Measurements from ENCODE around the gene NDFIP1. TPM values are rescaled to one million over a fixed set of nuclear protein-coding genes. Genes with fewer than 3 reads are reported as not detected.

Gene NDFIP1
- total RNA-seq, 1 experiment from 2014 or later: 50.8 TPM

DNA sequence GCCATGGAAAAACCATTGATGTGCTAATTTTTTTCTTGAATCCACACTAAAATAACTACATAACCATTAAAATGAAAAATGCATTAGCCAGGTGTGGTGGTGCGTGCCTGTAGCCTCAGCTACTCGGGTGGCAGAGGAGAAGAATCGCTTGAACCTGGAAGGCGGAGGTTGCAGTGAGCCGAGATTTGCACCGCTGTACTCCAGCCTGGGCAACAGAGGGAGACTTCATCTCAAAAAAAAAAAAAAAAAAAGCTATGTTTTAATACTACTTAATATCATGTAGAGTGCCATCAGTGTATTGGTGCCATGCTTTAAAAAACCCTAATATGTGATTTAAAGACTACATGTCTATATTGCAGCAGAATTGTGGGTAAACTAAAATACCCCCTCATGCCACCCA lies 58.9 kb downstream of the NDFIP1 start:
- BruUV-seq (replicated peaks): no TSS peak
- H3K9me3 Mint-ChIP-seq (ENCODE audit: unreplicated experiment): no peaks in the 10 kb centered on the region
- POLR2A ChIA-PET: interaction anchor here (1.0 to 1.7 kb wide), 2 partner anchors 10 to 13 kb away, joined by 3 read pairs; no protein-coding TSS in a partner anchor
- TF ChIP-seq, protein P1, sequence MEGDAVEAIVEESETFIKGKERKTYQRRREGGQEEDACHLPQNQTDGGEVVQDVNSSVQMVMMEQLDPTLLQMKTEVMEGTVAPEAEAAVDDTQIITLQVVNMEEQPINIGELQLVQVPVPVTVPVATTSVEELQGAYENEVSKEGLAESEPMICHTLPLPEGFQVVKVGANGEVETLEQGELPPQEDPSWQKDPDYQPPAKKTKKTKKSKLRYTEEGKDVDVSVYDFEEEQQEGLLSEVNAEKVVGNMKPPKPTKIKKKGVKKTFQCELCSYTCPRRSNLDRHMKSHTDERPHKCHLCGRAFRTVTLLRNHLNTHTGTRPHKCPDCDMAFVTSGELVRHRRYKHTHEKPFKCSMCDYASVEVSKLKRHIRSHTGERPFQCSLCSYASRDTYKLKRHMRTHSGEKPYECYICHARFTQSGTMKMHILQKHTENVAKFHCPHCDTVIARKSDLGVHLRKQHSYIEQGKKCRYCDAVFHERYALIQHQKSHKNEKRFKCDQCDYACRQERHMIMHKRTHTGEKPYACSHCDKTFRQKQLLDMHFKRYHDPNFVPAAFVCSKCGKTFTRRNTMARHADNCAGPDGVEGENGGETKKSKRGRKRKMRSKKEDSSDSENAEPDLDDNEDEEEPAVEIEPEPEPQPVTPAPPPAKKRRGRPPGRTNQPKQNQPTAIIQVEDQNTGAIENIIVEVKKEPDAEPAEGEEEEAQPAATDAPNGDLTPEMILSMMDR (IDR thresholded peaks at IDR 0.05; ENCODE audit: unreplicated experiment): peak; percentile 32
- CTCF ChIA-PET: interaction anchor here (0.6 to 1.0 kb wide), 5 partner anchors 8 to 447 kb away, joined by 3 to 4 read pairs (median 3); no protein-coding TSS in a partner anchor
- peak; percentile 24 for DNase-seq (ENCODE audit: unreplicated experiment)
- H3K4me1 Mint-ChIP-seq (ENCODE audit: insufficient read depth, unreplicated experiment): peaks cover 8% of the 10 kb centered on the region
- no peak overlapping the region for H3K27ac Mint-ChIP-seq (ENCODE audit: low read depth, unreplicated experiment)
- H3K36me3 Mint-ChIP-seq (ENCODE audit: insufficient read depth, unreplicated experiment): peaks cover 6% of the 10 kb centered on the region
- intact Hi-C loops (cut with micrococcal nuclease): loop anchor here (5.0 kb wide), 2 partner anchors 155 to 380 kb away; no protein-coding TSS in a partner anchor
- H3K27me3 Mint-ChIP-seq (ENCODE audit: insufficient read depth, unreplicated experiment): no peaks in the 10 kb centered on the region
- H3K4me3 Mint-ChIP-seq (ENCODE audit: unreplicated experiment): no peak overlapping the region

DNA sequence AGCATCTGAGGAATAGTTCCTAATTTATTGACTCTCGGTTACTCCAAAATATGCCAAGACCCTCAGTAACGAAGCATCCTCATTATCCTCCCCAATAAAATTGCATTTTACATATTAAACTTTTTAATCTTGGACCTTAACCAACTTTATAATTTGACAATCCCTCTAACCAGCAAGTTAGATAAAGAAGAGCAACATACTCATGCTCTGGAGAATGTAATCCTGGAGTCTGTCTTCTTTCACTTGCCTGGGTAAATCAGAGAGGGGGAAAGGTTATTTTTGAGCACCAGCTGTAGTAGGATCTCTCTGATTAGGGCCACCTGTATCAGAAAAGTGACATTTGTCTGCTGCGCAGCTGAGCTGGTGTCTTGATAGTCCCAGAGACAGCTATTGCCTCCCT lies 59.8 kb downstream of the NDFIP1 start:
- H3K4me3 Mint-ChIP-seq (ENCODE audit: unreplicated experiment): no peak overlapping the region
- H3K27ac Mint-ChIP-seq (ENCODE audit: low read depth, unreplicated experiment): no peak overlapping the region
- DNase-seq (ENCODE audit: unreplicated experiment): no peak
- H3K27me3 Mint-ChIP-seq (ENCODE audit: insufficient read depth, unreplicated experiment): no peaks in the 10 kb centered on the region
- H3K9me3 Mint-ChIP-seq (ENCODE audit: unreplicated experiment): no peaks in the 10 kb centered on the region
- CTCF ChIA-PET: interaction anchor here (0.6 to 0.8 kb wide), 2 partner anchors 262 to 446 kb away, joined by 4 read pairs; no protein-coding TSS in a partner anchor
- H3K4me1 Mint-ChIP-seq (ENCODE audit: insufficient read depth, unreplicated experiment): peaks cover 8% of the 10 kb centered on the region
- no TSS peak for BruUV-seq (replicated peaks)
- intact Hi-C loops (cut with micrococcal nuclease): loop anchor here (5.0 kb wide), 2 partner anchors 154 to 379 kb away; no protein-coding TSS in a partner anchor
- POLR2A ChIA-PET: interaction anchor here (0.7 kb wide), 1 partner anchor 155 kb away, joined by 3 read pairs; no protein-coding TSS in a partner anchor
- TF ChIP-seq, protein P1 (IDR thresholded peaks at IDR 0.05; ENCODE audit: unreplicated experiment): no peak
- H3K36me3 Mint-ChIP-seq (ENCODE audit: insufficient read depth, unreplicated experiment): peaks cover 6% of the 10 kb centered on the region

DNA sequence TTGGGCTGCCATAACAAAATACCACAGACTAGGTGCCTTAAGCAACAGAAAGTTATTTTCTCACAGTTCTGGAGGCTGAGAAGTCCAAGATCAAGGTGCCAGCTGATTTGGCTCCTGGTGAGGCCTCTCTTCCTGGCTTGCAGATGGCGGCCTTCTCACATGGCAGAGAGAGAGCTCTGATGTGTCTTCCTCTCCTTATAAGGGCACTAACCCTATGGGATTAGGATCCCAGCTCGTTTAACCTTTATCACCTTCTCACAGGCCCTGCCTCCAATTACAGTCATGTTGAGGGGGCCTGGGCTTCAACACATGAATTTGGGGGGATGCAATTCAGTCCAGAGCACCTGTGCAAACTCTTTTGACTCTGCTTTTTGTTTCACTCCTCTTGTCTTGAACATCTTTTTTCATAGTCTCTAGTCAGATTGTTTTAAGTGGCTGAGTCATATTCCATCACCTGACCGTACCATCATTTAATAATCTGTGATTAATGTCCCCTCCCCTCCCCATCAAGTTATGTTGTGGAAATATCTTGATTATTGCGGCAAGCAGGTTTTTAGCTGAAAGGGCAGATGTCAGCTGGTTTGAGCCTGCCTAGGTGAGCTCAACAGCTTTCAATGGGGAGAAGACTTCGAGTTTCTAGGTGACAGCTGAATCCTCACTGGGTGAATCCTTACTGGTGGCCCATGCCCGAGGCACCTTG lies 61.8 kb downstream of the NDFIP1 start:
- H3K9me3 Mint-ChIP-seq (ENCODE audit: unreplicated experiment): no peaks in the 10 kb centered on the region
- H3K4me3 Mint-ChIP-seq (ENCODE audit: unreplicated experiment): no peak overlapping the region
- peaks cover 6% of the 10 kb centered on the region for H3K36me3 Mint-ChIP-seq (ENCODE audit: insufficient read depth, unreplicated experiment)
- no peak overlapping the region for H3K27ac Mint-ChIP-seq (ENCODE audit: low read depth, unreplicated experiment)
- POLR2A ChIA-PET: interaction anchor here (0.7 to 1.2 kb wide), 2 partner anchors 13 to 1169 kb away, joined by 3 read pairs; no protein-coding TSS in a partner anchor
- H3K4me1 Mint-ChIP-seq (ENCODE audit: insufficient read depth, unreplicated experiment): peaks cover 8% of the 10 kb centered on the region
- DNase-seq (ENCODE audit: unreplicated experiment): no peak
- TF ChIP-seq, protein P1 (IDR thresholded peaks at IDR 0.05; ENCODE audit: unreplicated experiment): no peak
- intact Hi-C loops (cut with micrococcal nuclease): no loop called here
- no peaks in the 10 kb centered on the region for H3K27me3 Mint-ChIP-seq (ENCODE audit: insufficient read depth, unreplicated experiment)
- CTCF ChIA-PET: interaction anchor here (1.0 to 1.9 kb wide), 2 partner anchors 375 to 378 kb away, joined by 4 to 6 read pairs; no protein-coding TSS in a partner anchor
- BruUV-seq (replicated peaks): no TSS peak

DNA sequence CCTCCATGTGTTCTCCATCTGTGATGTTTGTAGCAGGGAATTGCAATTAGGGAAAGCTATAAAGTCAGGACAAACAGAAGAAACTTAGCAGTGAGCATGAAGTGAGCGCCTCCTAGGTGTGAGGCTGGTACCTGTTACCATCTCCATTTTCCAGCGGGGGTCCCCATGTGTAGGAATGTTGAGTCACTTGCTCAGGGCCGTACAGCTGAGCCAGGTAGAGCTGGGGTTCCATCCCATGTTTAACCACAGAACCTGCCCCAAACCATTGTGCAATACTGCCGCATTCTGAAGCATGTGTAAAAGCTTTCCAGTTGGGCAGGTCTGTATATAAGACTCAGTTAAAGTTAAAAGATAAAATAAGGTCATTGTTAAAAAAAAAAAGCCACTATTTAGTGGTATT lies 62.7 kb downstream of the NDFIP1 start:
- intact Hi-C loops (cut with micrococcal nuclease): no loop called here
- H3K27me3 Mint-ChIP-seq (ENCODE audit: insufficient read depth, unreplicated experiment): no peaks in the 10 kb centered on the region

More for the DNA sequence above, 62.7 kb downstream of the NDFIP1 start:
- BruUV-seq (replicated peaks): no TSS peak
- peak; percentile 19 for DNase-seq (ENCODE audit: unreplicated experiment)
- TF ChIP-seq, protein P1 (IDR thresholded peaks at IDR 0.05; ENCODE audit: unreplicated experiment): peak; percentile 20
- H3K4me1 Mint-ChIP-seq (ENCODE audit: insufficient read depth, unreplicated experiment): peaks cover 8% of the 10 kb centered on the region
- H3K9me3 Mint-ChIP-seq (ENCODE audit: unreplicated experiment): no peaks in the 10 kb centered on the region
- peaks cover 6% of the 10 kb centered on the region for H3K36me3 Mint-ChIP-seq (ENCODE audit: insufficient read depth, unreplicated experiment)
- ChIA-PET CTCF (interaction anchor here (1.2 kb wide), 1 partner anchor 378 kb away, joined by 5 read pairs; no protein-coding TSS in a partner anchor), POLR2A (interaction anchor here (1.2 kb wide), 1 partner anchor 14 kb away, joined by 3 read pairs; no protein-coding TSS in a partner anchor)
- H3K27ac Mint-ChIP-seq (ENCODE audit: low read depth, unreplicated experiment): no peak overlapping the region
- H3K4me3 Mint-ChIP-seq (ENCODE audit: unreplicated experiment): no peak overlapping the region
